H1 (cell line): Measurements from ENCODE around the gene C1orf116. TPM values are rescaled to one million over a fixed set of nuclear protein-coding genes. Genes with fewer than 3 reads are reported as not detected.

ENCODE experiments used
- ATF3 ChIP-seq: IDR thresholded peaks from 2 replicates; pipeline ENCODE4 v1.6.1; 2011; ENCODE audit warnings: low read depth, mild to moderate bottlenecking, low read length; ENCODE audit not compliant: insufficient read depth
- EZH2 ChIP-seq: fragments of 200-600 bp; sonication (generic); IDR thresholded peaks from 2 replicates; pipeline ENCODE4 v1.7.1; 2012; ENCODE audit warnings: low read depth, mild to moderate bottlenecking, moderate library complexity, low read length, inconsistent platforms; ENCODE audit not compliant: severe bottlenecking
- KDM4A ChIP-seq: IDR thresholded peaks from one replicate; pipeline ENCODE4 v1.7.1; 2012; ENCODE audit warnings: low read depth, mild to moderate bottlenecking, moderate library complexity, low read length, inconsistent platforms; ENCODE audit not compliant: severe bottlenecking
- POU5F1 ChIP-seq: IDR thresholded peaks from 2 replicates; pipeline ENCODE4 v1.6.1; 2011; ENCODE audit warnings: low read depth, mild to moderate bottlenecking, low read length, moderate library complexity
- RBBP5 ChIP-seq: IDR thresholded peaks from 2 replicates; pipeline ENCODE4 v1.7.1; 2012; ENCODE audit warnings: low read depth, mild to moderate bottlenecking, inconsistent platforms, low read length, moderate library complexity, borderline replicate concordance
- SRF ChIP-seq: IDR thresholded peaks from 2 replicates; pipeline ENCODE4 v1.6.1; 2011; ENCODE audit warnings: mild to moderate bottlenecking, low read depth, low read length, moderate library complexity
- polyA plus RNA-seq, 7 experiments: library from polyadenylated mRNA; depleted of rRNA in 3 of 7; stranded (reverse) in 5 of 7; unstranded in 2 of 7; fragments of >200 nt in 5 of 7; fragments of 200-250 nt in 2 of 7; gene quantifications; 1 replicate in 5 of 7; 2 replicates in 1 of 7; 4 replicates in 1 of 7; pipeline versions ENCODE4 v1.2.1 to v1.2.3, GENCODE V29; 2011 to 2013; ENCODE audit warnings: missing spikeins in 2 of 7, mixed read lengths in 2 of 7
- total RNA-seq: library from RNA; stranded (reverse); fragmentation: NEBNext Ultra II Directional; extraction: Animal tissue kit (Norgen Biotek cat#: 25700); gene quantifications from 2 replicates; pipeline ENCODE4 v1.2.1, GENCODE V29; 2021

The C1orf116 gene
- total and polyA plus RNA-seq, 2 of the 8 experiments (the other 6 are each of a cell fraction or from before 2014, with no cell fraction given), result 2.2 to 3.9 TPM

- TF ChIP-seq RBBP5 (no peak), POU5F1 (no peak), EZH2 (no peak), SRF (no peak), KDM4A (no peak), ATF3 (no peak)
- TF ChIP-seq, all 59 proteins: peak for 0
Observed at GRCh38 chr1:207067665-207068064, 35.1 kb upstream of the C1orf116 start (continued).
